Neural crest cell (in vitro differentiated cells): ENCODE data around the gene IL22RA1. TPM values are rescaled to one million over a fixed set of nuclear protein-coding genes. Genes with fewer than 3 reads are reported as not detected.

ENCODE experiments used
- DNase-seq: peaks from one replicate; pipeline ENCODE4 v3.0.0; 2021; ENCODE audit warnings: low read depth, mixed read lengths, low spot score
- H3K27ac Mint-ChIP-seq: one replicate; pipeline ENCODE4 v1.8.0; 2021; ENCODE audit warnings: mild to moderate bottlenecking, mixed read lengths; ENCODE audit not compliant: unreplicated experiment
- H3K27me3 Mint-ChIP-seq: 2 replicates; pipeline ENCODE4 v1.8.0; 2021; ENCODE audit warnings: low read depth, mild to moderate bottlenecking, mixed read lengths
- H3K36me3 Mint-ChIP-seq: 2 replicates; pipeline ENCODE4 v1.8.0; 2021; ENCODE audit warnings: low read depth, mild to moderate bottlenecking, mixed read lengths
- H3K4me1 Mint-ChIP-seq: 2 replicates; pipeline ENCODE4 v1.8.0; 2021; ENCODE audit warnings: mixed read lengths
- H3K4me3 Mint-ChIP-seq: one replicate; pipeline ENCODE4 v1.8.0; 2021; ENCODE audit warnings: mild to moderate bottlenecking, mixed read lengths
- H3K9me3 Mint-ChIP-seq: 2 replicates; pipeline ENCODE4 v1.8.0; 2021; ENCODE audit warnings: mixed read lengths
- CTCF ChIP-seq: fragments of 200-600 bp; sonication (generic); conservative IDR thresholded peaks from 2 replicates; pipeline ENCODE4 v1.5.0; 2021; ENCODE audit warnings: antibody characterized with exemption, mild to moderate bottlenecking
- total RNA-seq: library from RNA; stranded (reverse); gene quantifications from 2 replicates; pipeline ENCODE4 v1.2.1, GENCODE V29; 2021

The IL22RA1 gene
- total RNA-seq, 1 donor from 2014 or later = not detected

- H3K27ac Mint-ChIP-seq = no peak overlapping the region
Measured at GRCh38 chr1:24150234-24151174, 7.6 kb upstream of the IL22RA1 start.

GRCh38 chr1:24149866-24150233 lies 6.9 kb upstream of the IL22RA1 start:
- Mint-ChIP-seq H3K9me3 (no peaks in the 10 kb centered on the region), H3K36me3 (no peaks in the 10 kb centered on the region), H3K27me3 (peaks cover 46% of the 10 kb centered on the region), H3K27ac (no peak overlapping the region), H3K4me1 (peaks cover 12% of the 10 kb centered on the region), H3K4me3 (no peak overlapping the region)
- DNase-seq = no peak
- TF ChIP-seq CTCF = no peak

More at GRCh38 chr1:24150234-24151174, 7.6 kb upstream of the IL22RA1 start:
- TF ChIP-seq CTCF = peak; percentile 84
- peak; percentile 93 for DNase-seq
- no peaks in the 10 kb centered on the region for H3K9me3 Mint-ChIP-seq
- peak overlapping the region; percentile 7 for H3K4me3 Mint-ChIP-seq
- peaks cover 46% of the 10 kb centered on the region for H3K27me3 Mint-ChIP-seq
- no peaks in the 10 kb centered on the region for H3K36me3 Mint-ChIP-seq
- H3K4me1 Mint-ChIP-seq = peaks cover 16% of the 10 kb centered on the region

DNA sequence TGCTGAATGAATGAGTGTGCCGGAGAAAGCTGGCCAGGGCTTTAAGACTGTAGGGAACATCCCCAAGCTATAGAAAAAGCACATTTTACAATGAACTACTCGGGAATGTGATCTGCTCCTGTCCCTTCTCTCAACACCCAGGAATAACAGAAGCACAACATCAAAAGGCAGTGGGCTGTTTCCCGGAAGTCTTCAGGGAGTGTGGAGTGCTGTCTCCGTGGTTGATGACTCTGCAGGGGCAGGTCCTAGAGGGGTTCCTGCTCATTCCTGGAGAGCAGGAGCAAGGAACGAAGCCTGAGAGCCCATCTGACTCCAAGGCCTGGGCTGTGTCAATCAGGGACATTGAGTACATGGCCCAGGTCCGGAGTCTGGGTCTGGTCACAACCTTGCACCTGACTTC lies 4.9 kb upstream of the IL22RA1 start:
- TF ChIP-seq CTCF = no peak
- no peak overlapping the region for H3K27ac Mint-ChIP-seq
- no peaks in the 10 kb centered on the region for H3K9me3 Mint-ChIP-seq
- no peak overlapping the region for H3K4me3 Mint-ChIP-seq
- H3K27me3 Mint-ChIP-seq = peaks cover 48% of the 10 kb centered on the region
- no peak for DNase-seq
- no peaks in the 10 kb centered on the region for H3K36me3 Mint-ChIP-seq
- H3K4me1 Mint-ChIP-seq = peaks cover 12% of the 10 kb centered on the region

DNA sequence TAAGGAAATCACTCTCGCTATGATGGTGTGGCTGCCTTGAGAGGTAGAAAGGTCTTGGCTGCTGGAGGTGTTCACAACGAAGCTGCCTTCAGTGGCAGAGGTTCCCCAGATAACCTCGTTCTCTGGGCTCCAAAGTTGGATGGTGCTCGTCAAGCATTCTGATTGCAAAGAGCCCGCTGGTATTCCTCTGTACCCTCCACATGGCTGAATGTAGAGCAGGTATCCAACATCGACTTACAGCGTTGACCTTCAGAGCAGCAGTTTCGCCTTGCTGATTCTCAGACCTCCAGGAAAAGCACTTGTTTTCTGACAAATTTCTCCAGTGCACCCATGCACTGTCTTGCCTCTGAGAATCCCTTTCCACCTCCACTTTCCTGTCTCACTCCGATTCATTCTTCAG lies 4.3 kb upstream of the IL22RA1 start:
- TF ChIP-seq CTCF = no peak
- Mint-ChIP-seq H3K4me3 (no peak overlapping the region), H3K4me1 (peaks cover 12% of the 10 kb centered on the region), H3K27me3 (peaks cover 43% of the 10 kb centered on the region), H3K36me3 (no peaks in the 10 kb centered on the region), H3K9me3 (no peaks in the 10 kb centered on the region), H3K27ac (no peak overlapping the region)
- no peak for DNase-seq

GRCh38 chr1:24141311-24141997 lies 1.5 kb downstream of the IL22RA1 start:
- no peak overlapping the region for H3K4me3 Mint-ChIP-seq
- H3K27me3 Mint-ChIP-seq = peaks cover 11% of the 10 kb centered on the region
- peaks cover 8% of the 10 kb centered on the region for H3K4me1 Mint-ChIP-seq
- no peak for DNase-seq
- no peaks in the 10 kb centered on the region for H3K36me3 Mint-ChIP-seq
- no peak overlapping the region for H3K27ac Mint-ChIP-seq
- TF ChIP-seq CTCF = no peak
- no peaks in the 10 kb centered on the region for H3K9me3 Mint-ChIP-seq
